ENCODE measurements around the gene NMNAT3.

DNA sequence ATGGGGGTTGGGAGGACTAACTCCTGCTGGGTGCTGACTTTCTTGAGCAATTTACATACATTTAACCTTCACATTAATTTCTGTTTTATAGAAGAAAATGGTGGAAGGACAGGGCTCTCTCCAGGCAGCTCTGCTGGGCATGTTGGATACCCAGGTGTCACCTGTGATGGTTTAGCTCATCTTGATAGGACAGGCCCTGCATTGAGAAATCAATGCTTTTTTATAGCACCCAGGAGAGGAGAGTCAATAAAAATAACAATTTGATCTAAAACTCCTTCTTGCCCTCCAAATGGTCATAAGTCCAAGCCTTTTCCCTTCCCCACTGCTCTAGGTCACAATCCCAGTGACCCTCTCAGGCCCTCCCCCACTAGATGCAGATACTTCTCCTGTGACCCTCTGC, 90.0 kb downstream of the NMNAT3 start:
- TF ChIP-seq POLR2A (IDR thresholded peaks at IDR 0.05) = no peak
- TF ChIP-seq EP300 (IDR thresholded peaks at IDR 0.05) = no peak

Data from stomach (tissue), 4 donors.